ENCODE results near the gene ABI1.

ABI1 gene

GRCh38 chr10:26703096-26703495, 157.7 kb downstream of the ABI1 start:
- no peak for DNase-seq

DNA sequence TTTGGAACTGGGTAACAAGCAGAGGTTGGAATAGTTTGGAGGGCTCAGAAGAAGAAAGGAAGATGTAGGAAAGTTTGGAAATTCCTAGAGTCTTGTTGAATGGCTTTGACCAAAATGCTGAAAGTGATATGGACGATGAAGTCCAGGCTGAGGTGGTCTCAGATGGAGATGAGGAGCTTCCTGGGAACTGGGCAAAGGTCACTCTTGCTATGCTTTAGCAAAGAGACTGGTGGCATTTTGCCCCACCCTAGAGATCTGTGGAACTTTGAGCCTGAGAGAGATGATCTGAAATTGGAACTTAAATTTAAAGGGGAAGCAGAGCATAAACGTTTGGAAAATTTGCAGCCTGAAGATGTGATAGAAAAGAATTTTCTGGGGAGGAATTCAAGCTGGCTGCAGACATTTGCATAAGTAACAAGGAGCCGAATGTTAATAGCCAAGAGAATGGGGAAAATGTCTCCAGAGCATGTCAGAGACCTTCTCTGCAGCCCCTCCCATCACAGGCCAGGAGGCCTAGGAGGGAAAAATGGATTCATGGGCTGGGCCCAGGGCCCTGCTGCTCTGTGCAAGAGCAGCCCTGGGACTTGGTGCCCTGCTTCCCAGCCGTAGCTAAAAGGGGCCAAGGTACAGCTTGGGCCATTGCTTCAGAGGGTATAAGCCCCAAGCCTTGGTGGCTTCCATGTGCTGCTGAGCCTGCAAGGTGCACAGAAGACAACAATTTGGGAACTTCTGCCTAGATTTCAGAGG, 159.7 kb downstream of the ABI1 start:
- DNase-seq, result no peak

GRCh38 chr10:26699631-26700030, 161.1 kb downstream of the ABI1 start:
- DNase-seq, result no peak

- no peak for DNase-seq
These were observed 161.8 kb downstream of the ABI1 start for GRCh38 chr10:26698909-26699308.

DNA sequence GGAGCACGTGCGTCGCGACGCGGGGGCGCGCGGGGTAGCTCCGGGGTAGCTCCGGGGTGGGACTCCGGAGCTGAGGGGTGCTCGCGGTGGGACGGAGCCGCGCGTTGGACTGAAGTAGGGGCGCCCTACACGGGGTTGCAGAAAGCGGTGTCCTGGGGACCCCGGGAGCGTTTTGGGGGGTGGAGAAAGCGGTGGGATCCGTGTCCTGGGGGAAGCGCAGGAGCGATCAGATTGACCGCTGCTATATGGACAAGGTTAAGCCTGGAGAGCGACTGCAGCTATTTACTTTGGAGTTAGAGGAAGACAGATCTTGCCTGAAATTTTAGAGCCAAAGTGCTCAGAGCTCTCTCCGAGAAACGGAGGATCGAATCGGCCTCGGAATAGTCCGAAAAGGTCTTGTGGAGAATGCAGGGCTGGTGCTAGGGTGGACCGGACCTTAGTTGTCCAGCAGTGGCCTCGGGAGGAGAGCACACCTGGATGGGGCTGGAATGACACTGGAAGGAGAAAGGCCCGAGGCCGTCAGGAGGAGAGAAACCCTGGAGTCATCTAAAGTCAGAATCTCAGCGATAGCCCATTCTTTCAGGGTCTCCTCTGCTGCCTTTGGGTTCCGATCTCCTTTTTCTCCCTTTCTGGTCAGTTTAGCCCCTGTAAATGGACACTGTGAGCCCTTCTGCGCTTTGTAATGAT, 162.7 kb downstream of the ABI1 start:
- DNase-seq, result peak; percentile 30

DNA sequence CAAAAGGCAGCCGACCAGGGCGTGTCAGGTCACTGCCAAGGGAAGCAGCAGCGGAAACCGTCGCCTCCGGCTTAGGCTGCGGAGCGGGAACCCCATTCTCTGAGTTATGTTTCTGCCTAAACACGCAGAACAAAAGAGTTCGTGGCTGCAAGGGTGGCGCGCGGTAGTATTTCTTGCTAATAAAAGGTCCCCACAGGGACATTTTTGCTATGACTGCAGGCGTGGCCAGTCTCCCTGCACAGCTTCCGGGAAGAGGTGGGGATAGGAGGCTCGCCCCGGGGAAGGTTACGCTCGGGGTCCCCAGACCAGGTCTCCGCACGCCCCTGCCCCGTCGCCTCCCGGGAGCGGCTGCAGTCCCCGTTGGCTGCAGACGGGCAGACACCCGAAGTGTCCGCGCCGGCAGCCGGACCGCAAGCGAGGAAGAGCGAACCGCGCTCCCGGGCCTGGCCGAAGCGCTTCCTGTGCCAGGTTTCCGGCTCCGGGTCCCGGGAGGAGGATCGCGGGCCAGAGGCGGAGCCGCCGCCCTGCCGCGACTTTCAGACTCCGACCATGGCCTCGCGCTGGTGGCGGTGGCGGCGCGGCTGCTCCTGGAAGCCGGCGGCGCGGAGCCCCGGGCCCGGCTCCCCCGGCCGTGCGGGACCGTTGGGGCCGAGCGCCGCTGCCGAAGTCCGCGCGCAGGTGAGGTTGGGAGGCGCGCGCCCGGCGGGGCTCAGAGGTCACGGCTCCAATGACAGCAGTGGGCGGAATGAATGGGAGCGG, 163.4 kb downstream of the ABI1 start, which contains the start of gene PDSS1:
TSS of gene PDSS1 (plus strand) at position 539 of the 759 bp plus-strand sequence. CDS start at position 550, 11 bp downstream.
- DNase-seq, result peak; percentile 80

DNA sequence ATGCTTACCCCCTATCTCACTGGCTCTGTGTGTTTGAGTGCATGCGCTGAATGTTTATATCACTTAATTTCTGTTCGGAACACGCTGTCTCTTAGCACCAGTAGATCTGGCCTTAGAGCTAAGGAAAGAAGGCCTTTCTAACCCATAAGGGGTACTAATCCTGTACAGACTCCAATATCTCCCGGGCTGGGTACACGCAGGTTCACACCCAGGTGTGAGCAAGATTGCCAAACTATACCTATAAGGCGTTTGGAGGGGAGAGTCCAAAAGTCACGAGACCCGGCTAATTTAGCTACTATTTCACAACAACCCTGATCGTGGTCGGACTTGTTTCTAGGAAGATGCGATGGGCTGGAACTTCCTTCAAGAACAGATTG, 164.0 kb downstream of the ABI1 start:
- DNase-seq, result no peak
